GM18951 (cell line): ENCODE measurements around the gene TSC1.

Source experiments
- POLR2A ChIP-seq: IDR thresholded peaks from 4 replicates; pipeline ENCODE4 v1.6.1; 2011; ENCODE audit warnings: mild to moderate bottlenecking; ENCODE audit not compliant: insufficient read length, insufficient read depth; ENCODE audit errors: extremely low read depth
- in situ Hi-C: fragments of 300-500 bp; cut with MboI; formaldehyde crosslinking; loops from one replicate; pipeline ENCODE4 v1.12.0; 2022; ENCODE audit warnings: low sequenced_read_pairs, mixed read lengths, inconsistent platforms; ENCODE audit not compliant: unreplicated experiment

TSC1 gene

GRCh38 chr9:132901858-132902831 lies 42.3 kb downstream of the TSC1 start:
- TF ChIP-seq POLR2A: no peak
- in situ Hi-C loops: no loop called here

GRCh38 chr9:132898051-132898450 lies 46.4 kb downstream of the TSC1 start:
- in situ Hi-C loops: no loop called here
- TF ChIP-seq POLR2A: no peak

DNA sequence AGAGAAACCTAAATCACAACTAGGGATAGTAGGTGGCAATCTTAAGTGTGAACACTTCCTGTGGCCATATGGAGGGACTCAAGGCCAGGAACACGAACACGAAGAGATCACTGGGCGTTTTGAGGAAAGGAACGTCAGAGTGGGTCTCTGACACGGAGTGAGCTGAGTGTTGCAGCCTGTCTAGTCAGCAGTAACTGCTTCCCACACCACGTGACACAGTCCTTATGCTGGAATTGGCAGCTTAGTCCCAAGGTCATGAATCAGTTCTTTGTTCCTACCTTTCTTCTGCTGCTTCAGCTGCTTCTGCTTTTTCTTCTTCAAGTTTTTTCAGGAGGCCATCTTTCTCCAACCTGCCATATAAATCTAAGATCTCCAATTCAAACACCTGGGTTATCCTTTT lies 47.5 kb downstream of the TSC1 start:
- TF ChIP-seq POLR2A: no peak
- in situ Hi-C loops: no loop called here

- TF ChIP-seq POLR2A: no peak
- in situ Hi-C loops: no loop called here
These were observed 48.2 kb downstream of the TSC1 start for GRCh38 chr9:132896264-132896663.

DNA sequence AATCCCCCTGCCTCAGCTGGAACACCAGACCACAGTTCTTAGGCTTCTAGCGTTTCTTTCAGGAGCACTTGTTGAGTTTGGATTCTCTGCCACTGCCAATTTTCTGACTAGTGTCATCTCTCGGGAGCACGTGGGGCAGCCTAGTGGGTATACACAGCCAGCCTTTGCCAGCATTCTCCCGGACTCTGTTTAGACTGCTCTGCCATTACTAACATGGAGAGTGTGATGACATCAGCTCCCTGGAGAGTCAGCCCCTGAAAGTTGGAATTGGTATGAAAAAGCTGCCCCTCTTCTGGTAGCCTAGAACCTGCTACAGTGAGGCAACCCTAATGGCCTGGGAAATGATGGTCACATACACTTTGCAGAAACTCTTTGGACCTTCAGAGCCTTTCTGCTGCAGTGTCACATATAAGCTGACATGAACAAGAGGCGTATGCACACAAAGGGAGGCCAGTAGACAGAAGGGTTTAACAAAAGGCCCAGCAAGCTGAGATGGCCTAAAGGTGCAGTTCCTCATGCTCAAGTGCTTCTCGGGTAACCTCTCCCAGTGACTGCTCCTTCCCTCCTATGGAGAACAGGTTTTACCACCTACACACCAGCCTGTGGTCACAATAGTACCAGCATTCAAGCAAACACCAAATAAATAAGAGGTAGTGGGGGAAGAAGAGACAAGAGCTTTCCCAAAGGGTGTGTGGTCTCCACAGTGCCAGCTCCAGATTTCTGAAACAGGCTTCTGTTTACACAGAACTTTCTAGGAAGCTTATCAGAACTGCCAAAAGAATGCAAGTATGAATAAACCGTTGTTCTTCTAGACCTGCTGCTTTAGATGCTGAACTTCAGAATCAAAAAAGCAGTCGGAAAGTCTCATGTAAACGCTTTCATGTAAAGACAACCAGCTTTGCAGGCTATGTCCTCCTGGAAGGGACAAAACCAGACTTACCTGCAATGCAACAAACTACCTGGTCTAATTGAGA lies 49.3 kb downstream of the TSC1 start:
- in situ Hi-C loops: no loop called here
- no peak for TF ChIP-seq POLR2A

DNA sequence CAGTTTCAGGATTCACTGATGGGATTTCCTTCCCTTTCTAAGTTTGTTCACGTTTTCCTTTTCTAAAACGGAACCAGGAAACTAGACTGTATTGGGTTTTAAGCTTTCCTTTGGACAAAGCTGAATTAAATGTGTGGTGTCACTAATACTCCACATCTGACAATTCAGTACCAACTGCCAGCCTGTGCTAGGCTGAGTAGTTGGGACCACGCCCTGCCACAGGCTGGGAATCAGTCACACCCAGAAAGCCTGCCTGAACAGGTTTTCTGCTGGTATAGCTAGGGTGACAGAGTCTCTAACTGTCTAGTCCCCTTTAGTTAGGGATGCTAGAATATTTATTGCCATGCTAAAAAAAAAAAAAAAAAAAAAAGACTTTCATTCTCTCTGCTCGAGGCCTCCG lies 50.1 kb downstream of the TSC1 start:
- no peak for TF ChIP-seq POLR2A
- in situ Hi-C loops: no loop called here

- in situ Hi-C loops: no loop called here
These were observed 52.0 kb downstream of the TSC1 start for GRCh38 chr9:132892400-132892799.

DNA sequence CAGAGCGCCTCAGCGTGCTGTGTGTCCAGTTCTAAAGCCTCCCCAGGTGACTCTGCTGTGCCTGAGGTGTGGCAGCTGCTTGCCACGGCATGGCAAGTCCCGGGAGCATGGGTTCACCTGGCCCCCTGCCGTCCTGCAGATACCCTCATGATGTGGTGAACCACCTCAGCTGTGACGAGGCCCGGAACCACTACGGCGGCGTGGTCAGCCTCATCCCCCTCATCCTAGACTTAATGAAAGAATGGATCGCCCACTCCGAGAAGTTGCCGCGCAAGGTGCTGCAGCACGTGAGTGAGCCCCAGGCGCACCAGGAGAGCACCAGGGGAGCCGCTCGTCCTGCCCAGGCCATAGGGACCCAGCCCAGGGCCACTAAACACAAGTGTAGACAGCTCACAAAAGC lies 56.3 kb downstream of the TSC1 start:
- in situ Hi-C loops: no loop called here
- no peak for TF ChIP-seq POLR2A

More at GRCh38 chr9:132892400-132892799, 52.0 kb downstream of the TSC1 start:
- TF ChIP-seq POLR2A: no peak

DNA sequence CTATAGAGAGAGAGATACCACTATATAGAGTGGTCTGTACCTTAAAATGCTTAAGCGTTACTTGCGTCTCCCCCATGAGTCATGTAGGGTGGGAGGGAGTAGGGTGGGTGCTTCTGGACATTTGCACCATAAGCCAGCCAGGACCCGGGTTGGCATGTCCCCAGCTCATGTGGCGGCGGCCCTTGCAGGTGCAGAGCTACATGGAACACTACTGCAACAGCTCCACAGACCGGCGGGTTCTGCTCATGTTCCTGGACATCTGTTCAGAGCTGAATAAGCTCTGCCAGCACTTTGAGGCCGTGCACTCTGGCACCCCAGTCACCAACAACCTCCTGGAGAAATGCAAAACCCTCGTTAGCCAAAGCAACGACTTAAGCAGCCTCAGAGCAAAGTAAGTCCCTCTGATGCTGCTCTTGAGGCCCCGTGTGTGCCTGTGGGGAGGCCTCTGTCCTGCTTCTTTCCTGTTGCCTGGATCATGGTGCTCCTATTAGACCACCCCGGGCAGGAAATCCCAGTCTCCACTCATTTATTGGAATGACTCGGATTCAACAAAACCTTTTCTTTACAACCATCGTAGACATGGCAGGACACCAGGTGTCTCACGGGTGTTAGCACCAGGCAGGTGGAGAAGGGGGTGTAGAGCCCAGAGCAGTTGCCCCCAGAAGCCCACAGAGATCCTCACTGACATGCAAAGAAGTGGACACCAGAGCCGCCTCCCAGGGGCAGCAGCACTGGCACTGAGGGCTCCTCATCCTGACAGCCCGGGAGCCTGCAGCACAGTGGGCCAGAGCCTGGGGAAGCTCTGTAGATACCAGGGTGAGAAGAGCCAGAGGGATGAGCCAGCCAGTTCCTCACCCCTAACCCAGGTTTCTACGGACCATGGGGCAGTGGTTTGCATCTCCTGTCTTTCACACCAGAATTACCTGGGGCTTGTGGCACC lies 57.0 kb downstream of the TSC1 start:
- TF ChIP-seq POLR2A: no peak
- in situ Hi-C loops: no loop called here

- in situ Hi-C loops: no loop called here
- no peak for TF ChIP-seq POLR2A
These were observed 58.1 kb downstream of the TSC1 start for GRCh38 chr9:132886334-132886725.

DNA sequence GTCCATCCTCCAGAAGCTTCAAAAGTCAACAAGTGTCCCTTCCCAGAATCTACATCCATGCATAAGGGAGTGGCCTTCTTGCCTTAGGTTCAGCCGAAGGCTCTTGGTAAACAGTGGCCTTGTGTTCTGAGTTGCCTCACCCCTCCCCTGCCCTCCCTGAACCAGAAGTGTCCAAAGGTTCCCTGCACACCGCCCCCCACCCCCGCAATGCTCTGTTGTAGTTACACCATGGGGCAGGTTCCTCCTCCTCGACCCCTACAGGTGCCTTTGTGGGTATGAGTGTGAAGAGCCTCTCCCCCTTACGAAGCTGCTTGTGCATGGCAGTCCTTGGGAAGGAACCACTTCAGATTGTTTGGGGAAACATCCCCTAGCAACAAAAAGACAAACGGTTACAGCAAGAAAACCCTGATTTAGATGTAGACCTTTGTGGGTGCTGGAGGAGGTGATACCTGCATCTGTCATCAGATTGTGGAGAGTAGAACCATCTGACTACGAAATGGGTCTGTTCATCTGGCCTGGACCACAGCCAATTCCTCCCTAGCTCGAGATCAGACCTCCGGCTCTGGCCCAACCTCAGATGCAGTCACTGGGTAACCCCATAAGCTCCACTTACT lies 58.6 kb downstream of the TSC1 start:
- in situ Hi-C loops: no loop called here
- TF ChIP-seq POLR2A: no peak
